Activated CD4-positive, CD25-positive, alpha-beta regulatory T cell (primary cell): ENCODE data around the gene CRELD2.
A peak's percentile ranks its signal among the peaks of the same experiment; 100 is the strongest.

Source experiments
- DNase-seq, 4 experiments: peaks; one replicate each; lab custom pipeline; 2025; lab: John Stamatoyannopoulos, UW

The CRELD2 gene

DNA sequence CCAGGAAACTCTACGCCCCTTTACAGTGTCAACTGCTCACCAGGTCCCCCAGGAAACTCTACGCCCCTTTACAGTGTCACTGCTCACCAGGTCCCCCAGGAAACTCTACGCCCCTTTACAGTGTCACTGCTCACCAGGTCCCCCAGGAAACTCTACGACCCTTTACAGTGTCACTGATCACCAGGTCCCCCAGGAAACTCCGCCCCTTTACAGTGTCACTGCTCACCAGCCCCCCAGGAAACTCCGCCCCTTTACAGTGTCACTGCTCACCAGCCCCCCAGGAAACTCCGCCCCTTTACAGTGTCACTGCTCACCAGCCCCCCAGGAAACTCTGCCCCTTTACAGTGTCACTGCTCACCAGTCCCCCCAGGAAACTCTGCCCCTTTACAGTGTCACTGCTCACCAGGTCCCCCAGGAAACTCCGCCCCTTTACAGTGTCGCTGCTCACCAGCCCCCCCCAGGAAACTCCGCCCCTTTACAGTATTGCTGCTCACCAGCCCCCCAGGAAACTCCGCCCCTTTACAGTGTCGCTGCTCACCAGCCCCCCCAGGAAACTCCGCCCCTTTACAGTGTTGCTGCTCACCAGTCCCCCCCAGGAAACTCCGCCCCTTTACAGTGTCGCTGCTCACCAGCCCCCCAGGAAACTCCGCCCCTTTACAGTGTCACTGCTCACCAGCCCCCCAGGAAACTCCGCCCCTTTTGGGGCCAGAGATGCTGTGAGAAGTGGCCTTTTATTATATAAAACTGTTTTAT, 26.8 kb downstream of the CRELD2 start:
- peak in 3 of 4 experiments; percentile 28 to 82 (median 82) for DNase-seq

GRCh38 chr22:49946612-49947295, 28.3 kb downstream of the CRELD2 start:
- DNase-seq = no peak

DNA sequence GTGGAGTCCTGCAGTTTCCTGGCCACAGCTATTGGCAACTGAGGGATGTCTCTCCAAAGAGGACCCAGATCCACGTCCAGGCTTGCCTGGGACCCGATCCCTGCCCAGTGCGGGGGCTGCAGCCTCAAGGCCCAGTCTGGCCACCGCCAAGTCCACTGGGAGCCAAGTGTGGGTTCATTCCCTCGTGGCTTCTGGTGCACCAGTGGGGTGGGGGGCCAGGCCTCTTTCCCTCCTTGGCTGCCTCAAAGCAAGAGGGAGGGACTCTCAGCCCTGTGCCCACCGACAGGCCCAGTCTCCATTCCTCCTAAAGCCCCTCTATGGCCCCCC, 28.8 kb downstream of the CRELD2 start:
- DNase-seq = no peak

GRCh38 chr22:49948116-49948957, 29.9 kb downstream of the CRELD2 start:
- no peak for DNase-seq

- DNase-seq = no peak
Observed at GRCh38 chr22:49948958-49949913, 30.8 kb downstream of the CRELD2 start.

- no peak for DNase-seq
Observed at GRCh38 chr22:49949914-49950292, 31.5 kb downstream of the CRELD2 start.

DNA sequence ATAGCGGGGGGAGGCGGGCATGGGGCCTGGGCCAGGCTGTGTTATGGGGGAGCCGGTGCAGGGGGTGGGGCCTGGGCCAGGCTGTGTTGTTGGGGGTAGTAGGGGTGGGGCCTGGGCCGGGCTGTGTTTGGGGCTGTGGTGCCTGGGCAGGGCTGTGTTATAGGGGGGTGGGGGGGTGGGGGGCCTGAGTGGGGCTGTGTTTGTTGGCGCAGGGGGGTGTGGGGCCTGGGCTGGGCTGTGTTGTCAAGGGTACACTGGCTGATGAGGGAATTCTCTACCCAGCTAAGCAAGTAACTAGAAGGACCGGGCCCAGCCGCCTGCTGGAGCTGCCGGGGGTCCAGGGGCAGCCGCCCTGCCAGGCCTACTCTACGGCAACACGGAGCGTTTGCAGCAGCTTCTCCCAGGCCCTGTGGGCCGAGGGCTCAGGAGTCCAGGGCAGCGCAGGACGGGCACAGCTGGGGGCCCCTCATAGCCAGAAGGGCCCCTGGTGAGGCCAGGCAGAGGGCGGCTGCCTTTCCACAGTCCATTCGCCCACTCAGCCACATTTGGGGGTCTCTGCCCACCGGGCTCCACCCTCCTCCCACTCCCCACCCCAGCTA, 32.1 kb downstream of the CRELD2 start:
- DNase-seq = no peak

GRCh38 chr22:49951000-49951677, 32.7 kb downstream of the CRELD2 start:
- no peak for DNase-seq

- DNase-seq = no peak
Observed at GRCh38 chr22:49951678-49951985, 33.2 kb downstream of the CRELD2 start.

- no peak for DNase-seq
Observed at GRCh38 chr22:49951986-49952896, 33.8 kb downstream of the CRELD2 start.

DNA sequence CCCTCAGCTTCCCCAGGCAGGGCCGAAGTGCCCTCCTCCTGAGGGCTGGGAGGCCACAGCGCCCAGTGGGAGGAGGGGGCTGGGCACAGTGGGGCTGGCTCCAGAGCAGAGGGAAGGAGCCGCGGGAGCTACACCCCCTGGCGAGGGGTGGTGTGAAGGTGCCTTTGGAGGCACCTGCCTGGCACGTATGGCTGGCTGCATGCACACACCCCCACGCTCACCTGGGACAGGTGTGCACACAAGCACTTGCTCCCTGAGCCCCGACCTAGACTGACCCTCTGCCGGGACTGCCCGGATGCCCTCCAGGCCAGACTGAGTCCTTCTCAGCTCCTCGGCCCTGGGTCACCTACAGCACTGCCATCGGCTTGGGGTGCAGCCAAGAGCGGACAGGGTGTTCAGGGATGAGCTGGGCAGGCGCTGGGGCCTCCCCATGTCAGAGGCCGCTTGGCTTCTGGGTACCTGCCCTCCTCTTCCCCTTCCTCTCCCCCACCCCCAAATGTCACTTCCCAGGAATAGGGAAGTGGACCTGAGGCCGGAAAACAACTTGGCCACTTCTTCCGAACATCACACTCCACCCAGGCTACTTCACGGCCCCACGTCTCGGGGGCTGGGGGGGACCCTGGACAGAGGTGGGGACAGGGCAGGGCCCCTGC, 34.7 kb downstream of the CRELD2 start:
- no peak for DNase-seq

GRCh38 chr22:49953680-49954344, 35.4 kb downstream of the CRELD2 start:
- no peak for DNase-seq

GRCh38 chr22:49954354-49954753, 35.9 kb downstream of the CRELD2 start:
- DNase-seq = no peak

DNA sequence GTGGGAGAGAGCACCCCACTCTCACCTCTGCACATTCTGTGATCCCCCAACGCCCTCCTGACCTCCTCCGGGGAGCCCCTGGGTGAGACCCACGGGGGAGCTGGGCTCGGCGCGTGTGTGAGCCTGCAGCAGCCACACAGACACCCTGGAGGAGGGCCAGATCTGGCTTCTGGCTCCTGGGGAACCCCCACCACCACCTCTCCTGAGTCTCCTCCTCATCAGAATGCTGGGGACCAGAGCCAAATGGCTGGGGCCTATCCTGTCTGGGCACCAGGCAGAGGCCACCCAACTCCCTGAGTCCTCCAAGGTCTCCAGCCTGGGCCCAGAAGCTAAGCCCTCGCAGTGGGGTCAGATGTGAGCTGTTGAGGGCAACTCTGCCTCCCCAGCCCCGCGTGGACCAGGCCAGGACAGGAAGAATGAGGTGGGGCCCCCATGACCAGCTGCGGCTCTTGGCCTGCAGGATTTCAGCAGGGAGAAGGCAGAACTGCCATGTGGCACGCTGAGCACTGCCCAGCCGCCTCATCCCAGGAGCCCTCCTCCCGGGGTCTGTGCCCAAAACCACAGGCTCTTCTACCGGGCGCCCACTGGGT, 36.7 kb downstream of the CRELD2 start:
- DNase-seq = no peak

DNA sequence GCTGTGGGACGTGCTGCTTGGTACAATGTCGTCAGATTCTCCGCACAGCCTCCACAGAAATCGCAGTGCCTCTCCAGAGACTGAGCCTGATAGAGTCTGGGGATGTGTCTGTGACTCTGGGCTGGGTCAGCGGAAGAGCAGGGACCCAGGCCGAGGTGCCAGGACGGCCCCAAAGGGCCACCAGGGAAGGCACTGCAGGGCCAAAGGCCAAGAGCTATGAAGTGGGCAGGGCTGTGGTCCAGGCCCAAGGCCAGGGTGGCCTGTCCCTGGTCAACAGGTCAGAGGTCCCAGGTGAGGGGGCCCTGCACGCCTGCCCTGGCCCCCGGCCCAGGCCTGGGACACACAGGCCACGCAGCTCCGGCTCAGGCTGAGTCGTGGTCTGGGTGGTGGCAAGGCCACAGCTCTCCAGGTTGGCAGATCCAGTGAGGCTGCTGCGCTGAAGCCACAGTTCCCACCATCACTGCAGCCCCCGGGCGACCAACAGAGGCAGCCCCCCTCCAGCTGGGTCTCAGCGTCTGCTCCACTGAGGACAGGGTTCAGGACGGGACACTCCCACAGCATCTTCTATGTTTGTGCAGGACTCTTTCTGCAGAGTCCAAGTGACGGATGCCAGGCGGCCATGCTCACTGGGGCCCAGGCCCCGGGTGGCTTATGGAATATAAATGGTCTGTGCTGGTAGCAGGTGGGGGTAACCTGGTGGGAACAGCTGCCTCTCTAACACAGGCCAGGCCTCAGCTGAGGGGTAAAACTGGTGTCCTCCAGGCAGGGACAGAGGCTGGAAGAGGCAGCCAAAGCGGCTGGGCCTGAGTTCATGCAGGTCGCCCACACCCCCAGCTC, 37.4 kb downstream of the CRELD2 start:
- no peak for DNase-seq

GRCh38 chr22:49956418-49956770, 38.0 kb downstream of the CRELD2 start:
- DNase-seq = no peak
